ENCODE data around the gene SERPINB13.

Gene SERPINB13

GRCh38 chr18:63570721-63571120 lies 16.4 kb upstream of the SERPINB13 start:
- H3K79me2 ChIP-seq (ENCODE audit: insufficient read depth, low read length) = no peaks in the 10 kb centered on the region
- H4K20me1 ChIP-seq (ENCODE audit: insufficient read depth, low read length, poor library complexity, severe bottlenecking) = no peaks in the 10 kb centered on the region
- no peaks in the 10 kb centered on the region for H3F3A ChIP-seq (ENCODE audit: low read depth)
- no peak overlapping the region for H2AFZ ChIP-seq (ENCODE audit: low read length)
- TF ChIP-seq, protein P1, sequence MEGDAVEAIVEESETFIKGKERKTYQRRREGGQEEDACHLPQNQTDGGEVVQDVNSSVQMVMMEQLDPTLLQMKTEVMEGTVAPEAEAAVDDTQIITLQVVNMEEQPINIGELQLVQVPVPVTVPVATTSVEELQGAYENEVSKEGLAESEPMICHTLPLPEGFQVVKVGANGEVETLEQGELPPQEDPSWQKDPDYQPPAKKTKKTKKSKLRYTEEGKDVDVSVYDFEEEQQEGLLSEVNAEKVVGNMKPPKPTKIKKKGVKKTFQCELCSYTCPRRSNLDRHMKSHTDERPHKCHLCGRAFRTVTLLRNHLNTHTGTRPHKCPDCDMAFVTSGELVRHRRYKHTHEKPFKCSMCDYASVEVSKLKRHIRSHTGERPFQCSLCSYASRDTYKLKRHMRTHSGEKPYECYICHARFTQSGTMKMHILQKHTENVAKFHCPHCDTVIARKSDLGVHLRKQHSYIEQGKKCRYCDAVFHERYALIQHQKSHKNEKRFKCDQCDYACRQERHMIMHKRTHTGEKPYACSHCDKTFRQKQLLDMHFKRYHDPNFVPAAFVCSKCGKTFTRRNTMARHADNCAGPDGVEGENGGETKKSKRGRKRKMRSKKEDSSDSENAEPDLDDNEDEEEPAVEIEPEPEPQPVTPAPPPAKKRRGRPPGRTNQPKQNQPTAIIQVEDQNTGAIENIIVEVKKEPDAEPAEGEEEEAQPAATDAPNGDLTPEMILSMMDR (conservative IDR thresholded peaks at IDR 0.05; ENCODE audit: low read length) = no peak
- no peak for TF ChIP-seq EZH2phosphoT487 (IDR thresholded peaks at IDR 0.05; ENCODE audit: borderline replicate concordance)
- H3K4me1 ChIP-seq (ENCODE audit: insufficient read depth, low read length, poor library complexity, severe bottlenecking) = no peaks in the 10 kb centered on the region
- H3K9ac ChIP-seq (ENCODE audit: low read depth, low read length, poor library complexity, severe bottlenecking) = no peak overlapping the region
- no peak overlapping the region for H3K4me2 ChIP-seq (ENCODE audit: low read depth, low read length, poor library complexity, severe bottlenecking)
- no peaks in the 10 kb centered on the region for H3K36me3 ChIP-seq (ENCODE audit: insufficient read depth, low read length)
- H3K27me3 ChIP-seq (ENCODE audit: insufficient read depth, low read length, poor library complexity, severe bottlenecking) = peaks cover 8% of the 10 kb centered on the region
- H3K9me2 ChIP-seq (replicated peaks; ENCODE audit: low read depth, low read length) = no peaks in the 10 kb centered on the region
- H3K9me3 ChIP-seq (ENCODE audit: insufficient read depth, low read depth, low read length) = no peaks in the 10 kb centered on the region
- no peak overlapping the region for H3K4me3 ChIP-seq (ENCODE audit: low read length, poor library complexity, severe bottlenecking)

DNA sequence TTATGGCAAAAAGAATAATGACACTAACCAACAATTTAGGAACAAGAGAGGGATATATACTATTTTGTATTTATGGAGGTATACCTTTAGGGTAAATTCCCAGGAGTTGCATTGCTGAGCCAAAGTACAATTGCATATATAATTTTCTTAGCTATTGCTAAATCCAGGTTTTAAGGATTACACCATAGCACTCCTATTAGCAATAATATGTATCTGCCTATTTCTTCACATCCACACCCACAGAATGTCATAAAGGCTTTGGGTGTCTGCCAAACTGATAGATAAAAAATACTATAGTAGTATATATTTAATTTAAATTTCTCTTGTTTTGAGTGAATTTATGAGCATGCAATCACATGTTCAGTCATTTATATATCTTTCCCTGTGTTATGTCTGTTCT lies 11.5 kb upstream of the SERPINB13 start:
- Histone ChIP-seq H3K9me2 (replicated peaks; ENCODE audit: low read depth, low read length) (no peaks in the 10 kb centered on the region), H3K9me3 (ENCODE audit: insufficient read depth, low read depth, low read length) (no peaks in the 10 kb centered on the region), H3F3A (ENCODE audit: low read depth) (no peaks in the 10 kb centered on the region), H3K79me2 (ENCODE audit: insufficient read depth, low read length) (no peaks in the 10 kb centered on the region), H2AFZ (ENCODE audit: low read length) (no peak overlapping the region), H3K4me3 (ENCODE audit: low read length, poor library complexity, severe bottlenecking) (no peak overlapping the region), H3K27me3 (ENCODE audit: insufficient read depth, low read length, poor library complexity, severe bottlenecking) (no peaks in the 10 kb centered on the region), H3K9ac (ENCODE audit: low read depth, low read length, poor library complexity, severe bottlenecking) (no peak overlapping the region), H3K36me3 (ENCODE audit: insufficient read depth, low read length) (no peaks in the 10 kb centered on the region), H3K4me2 (ENCODE audit: low read depth, low read length, poor library complexity, severe bottlenecking) (no peak overlapping the region), H3K4me1 (ENCODE audit: insufficient read depth, low read length, poor library complexity, severe bottlenecking) (no peaks in the 10 kb centered on the region), H4K20me1 (ENCODE audit: insufficient read depth, low read length, poor library complexity, severe bottlenecking) (no peaks in the 10 kb centered on the region)
- TF ChIP-seq, protein P1 (conservative IDR thresholded peaks at IDR 0.05; ENCODE audit: low read length) = no peak
- TF ChIP-seq EZH2phosphoT487 (IDR thresholded peaks at IDR 0.05; ENCODE audit: borderline replicate concordance) = no peak

DNA sequence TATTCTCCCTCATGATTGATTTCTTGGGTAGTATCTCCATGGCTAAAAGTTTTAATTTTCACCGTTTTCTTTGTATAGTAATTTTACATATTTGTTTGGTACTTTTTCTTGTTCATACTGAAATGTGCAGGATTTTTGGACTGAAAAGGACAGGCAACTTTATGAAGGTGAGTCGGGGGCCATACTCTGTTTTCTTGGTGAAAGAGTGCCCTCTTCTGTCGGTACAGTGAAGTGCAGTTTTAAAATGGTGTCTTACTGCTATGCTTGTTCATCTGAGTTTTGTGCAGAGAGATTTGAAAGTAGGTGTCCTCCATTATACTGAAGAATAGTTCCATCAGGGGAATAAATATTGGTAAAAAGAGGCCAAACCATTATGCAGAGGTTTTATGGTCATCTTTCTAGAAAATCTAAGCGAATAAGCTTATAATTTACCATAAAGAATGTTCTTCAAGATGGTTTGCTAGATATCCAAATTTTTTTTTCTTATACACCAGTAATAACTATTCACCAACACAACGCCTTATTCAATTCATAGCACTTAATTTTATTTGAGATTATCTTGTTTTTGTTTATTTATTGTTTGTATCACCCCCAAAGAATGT lies 8.7 kb upstream of the SERPINB13 start:
- Histone ChIP-seq H3K36me3 (ENCODE audit: insufficient read depth, low read length) (no peaks in the 10 kb centered on the region), H3K4me1 (ENCODE audit: insufficient read depth, low read length, poor library complexity, severe bottlenecking) (no peaks in the 10 kb centered on the region), H3K4me3 (ENCODE audit: low read length, poor library complexity, severe bottlenecking) (no peak overlapping the region), H3K79me2 (ENCODE audit: insufficient read depth, low read length) (no peaks in the 10 kb centered on the region), H3K27me3 (ENCODE audit: insufficient read depth, low read length, poor library complexity, severe bottlenecking) (no peaks in the 10 kb centered on the region), H3F3A (ENCODE audit: low read depth) (no peaks in the 10 kb centered on the region), H3K9me2 (replicated peaks; ENCODE audit: low read depth, low read length) (no peaks in the 10 kb centered on the region), H3K9me3 (ENCODE audit: insufficient read depth, low read depth, low read length) (no peaks in the 10 kb centered on the region), H3K9ac (ENCODE audit: low read depth, low read length, poor library complexity, severe bottlenecking) (no peak overlapping the region), H4K20me1 (ENCODE audit: insufficient read depth, low read length, poor library complexity, severe bottlenecking) (no peaks in the 10 kb centered on the region), H3K4me2 (ENCODE audit: low read depth, low read length, poor library complexity, severe bottlenecking) (no peak overlapping the region), H2AFZ (ENCODE audit: low read length) (peak overlapping the region; percentile 46; the same call in 1 of the 2 replicates)
- TF ChIP-seq, protein P1 (conservative IDR thresholded peaks at IDR 0.05; ENCODE audit: low read length) = peak; percentile 94
- no peak for TF ChIP-seq EZH2phosphoT487 (IDR thresholded peaks at IDR 0.05; ENCODE audit: borderline replicate concordance)

Data from Loucy (cell line).